Mucosa of gallbladder (tissue), 1 donor: ENCODE results near the gene HIVEP2. TPM values are rescaled to one million over a fixed set of nuclear protein-coding genes. Genes with fewer than 3 reads are reported as not detected.

ENCODE experiments used
- DNase-seq: peaks from one replicate; pipeline ENCODE4 v3.0.0-alpha.2; 2020; ENCODE audit warnings: low spot score
- total RNA-seq: library from RNA; stranded (reverse); gene quantifications from one replicate; pipeline ENCODE4 v1.2.1, GENCODE V29; 2021
- donor health status: DM: no; HTN: no; CAD: no.

Gene HIVEP2
- total RNA-seq, 1 donor from 2014 or later: 16.5 TPM

DNA sequence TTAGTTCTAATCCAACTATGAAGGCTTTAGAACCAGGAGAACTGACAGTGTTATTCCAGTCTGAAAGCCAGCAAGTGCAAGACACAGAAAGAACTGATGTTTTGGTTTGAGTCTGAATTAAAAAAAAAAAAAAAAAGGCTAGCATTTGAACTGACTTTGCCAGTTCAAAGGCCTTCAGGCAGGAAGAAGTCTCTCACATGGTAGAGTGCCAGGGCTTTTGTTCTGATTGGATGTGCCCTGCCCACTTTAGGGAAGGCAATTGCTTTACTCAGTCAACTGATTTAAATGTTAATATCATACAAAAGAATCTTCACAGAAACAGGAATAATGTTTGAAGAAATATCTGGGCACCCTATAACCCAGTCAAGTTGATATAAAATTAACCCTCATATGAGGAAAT, 212.2 kb downstream of the HIVEP2 start:
- no peak for DNase-seq

- DNase-seq: no peak
Observed at GRCh38 chr6:142731611-142732010, 213.4 kb downstream of the HIVEP2 start.

DNA sequence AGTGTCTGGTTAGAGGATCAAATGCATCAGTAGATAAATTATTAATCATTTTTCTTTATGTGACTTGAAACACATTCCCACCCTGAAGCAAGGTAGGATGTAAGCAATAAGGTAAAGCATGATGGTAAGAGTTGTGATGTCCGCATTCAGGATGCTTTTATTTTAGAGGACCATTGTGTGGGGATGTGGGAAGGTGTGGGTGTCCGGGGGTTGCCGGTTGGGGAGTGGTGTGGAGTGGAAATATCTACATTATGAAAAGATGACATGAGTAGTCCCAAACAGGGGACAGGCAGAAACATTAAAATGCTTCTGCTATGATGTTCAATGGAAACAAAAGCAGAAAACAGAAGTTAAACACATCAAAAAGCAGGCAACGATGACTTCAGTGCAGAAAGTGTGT, 215.4 kb downstream of the HIVEP2 start:
- DNase-seq: no peak

- no peak for DNase-seq
Observed at GRCh38 chr6:142728910-142729481, 216.0 kb downstream of the HIVEP2 start.

DNA sequence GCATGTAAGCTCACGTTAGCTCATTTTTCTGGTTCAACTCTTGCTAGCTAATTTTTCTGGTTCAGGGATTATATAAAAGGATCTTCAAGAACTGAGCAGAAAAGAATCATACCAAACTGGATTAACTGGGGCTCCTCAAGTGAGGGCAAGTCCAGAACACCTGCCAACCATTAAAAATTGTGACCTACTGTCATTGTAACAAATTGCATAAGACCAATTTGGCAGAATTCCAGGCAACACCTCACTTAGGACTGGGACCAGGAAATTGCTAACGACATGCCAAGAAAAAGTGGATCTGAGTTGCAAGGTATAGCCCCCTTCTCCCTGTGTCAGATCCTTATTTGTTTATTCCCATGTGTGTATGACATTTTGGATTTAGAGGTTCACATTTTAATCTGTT, 216.6 kb downstream of the HIVEP2 start:
- peak; percentile 45 for DNase-seq

GRCh38 chr6:142726616-142727015, 218.4 kb downstream of the HIVEP2 start:
- DNase-seq: no peak

GRCh38 chr6:142725024-142725770, 219.8 kb downstream of the HIVEP2 start:
- DNase-seq: no peak

GRCh38 chr6:142722841-142723240, 222.1 kb downstream of the HIVEP2 start:
- DNase-seq: no peak

- DNase-seq: no peak
Observed at GRCh38 chr6:142722012-142722411, 223.0 kb downstream of the HIVEP2 start.

GRCh38 chr6:142721215-142721920, 223.6 kb downstream of the HIVEP2 start:
- DNase-seq: no peak

DNA sequence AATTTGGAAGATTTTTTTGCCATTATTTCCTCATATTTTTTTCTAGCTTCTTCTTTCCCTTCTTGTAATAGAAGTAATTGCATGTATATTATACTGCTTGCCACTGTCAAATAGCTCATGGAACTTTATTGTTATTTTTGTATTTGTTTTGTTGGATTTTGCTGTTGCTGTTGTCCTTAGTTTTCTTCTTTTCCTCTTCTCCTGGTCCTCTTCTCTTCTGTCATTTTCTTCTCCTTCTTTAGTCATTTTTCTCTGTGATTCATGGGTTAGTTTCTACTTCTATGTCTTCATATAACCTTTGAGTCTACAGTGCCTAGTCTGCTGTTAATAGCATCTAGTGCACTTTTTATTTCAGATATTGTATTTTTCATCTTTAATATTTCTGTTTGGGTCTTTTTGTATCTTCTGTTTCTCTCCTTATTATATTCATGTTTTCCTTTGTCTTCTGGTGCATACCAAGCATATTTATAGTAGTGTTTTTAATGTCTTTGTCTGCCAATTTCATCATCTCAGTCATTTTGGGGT, 226.2 kb downstream of the HIVEP2 start:
- DNase-seq: no peak

- no peak for DNase-seq
Observed at GRCh38 chr6:142716097-142716496, 228.9 kb downstream of the HIVEP2 start.

GRCh38 chr6:142714951-142715785, 229.8 kb downstream of the HIVEP2 start:
- DNase-seq: no peak

DNA sequence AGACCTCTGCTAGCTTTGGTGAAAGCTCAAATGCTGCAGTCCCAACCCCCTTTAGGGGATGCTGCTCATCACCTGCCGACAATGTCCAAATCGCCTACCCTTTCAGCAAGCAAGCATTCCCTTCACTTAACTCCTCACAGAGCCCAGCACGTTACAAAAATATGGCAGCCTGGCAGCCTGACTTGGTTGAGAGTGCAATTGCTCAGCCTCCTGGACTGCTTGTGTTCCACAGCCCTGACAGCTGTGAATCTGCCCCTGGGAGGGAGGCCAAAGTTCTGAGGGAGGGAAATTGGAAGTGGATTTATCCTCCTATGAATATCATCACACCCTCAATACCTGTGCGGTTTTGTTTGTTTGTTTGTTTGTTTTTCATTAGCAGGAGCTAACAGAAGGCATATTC, 231.0 kb downstream of the HIVEP2 start:
- DNase-seq: no peak

DNA sequence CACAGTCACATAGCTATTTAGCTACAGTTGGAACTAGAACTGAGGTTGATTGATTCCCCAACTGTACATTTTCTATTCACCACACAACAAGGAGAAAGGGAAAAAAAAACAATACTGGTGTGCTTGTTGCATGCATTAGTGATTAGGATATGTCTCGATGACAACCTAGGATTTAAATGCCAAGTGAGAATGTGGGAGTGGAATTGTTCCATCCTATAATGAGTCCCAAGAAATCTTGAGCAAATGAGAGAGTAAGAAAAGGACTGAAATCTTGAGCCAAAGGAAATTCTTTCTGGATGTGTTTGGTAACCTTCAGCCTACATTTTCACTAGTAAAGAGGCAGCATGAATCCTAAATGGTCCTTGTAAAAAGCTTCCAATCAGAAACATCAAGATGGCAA, 232.7 kb downstream of the HIVEP2 start:
- DNase-seq: no peak

GRCh38 chr6:142708651-142709050, 236.3 kb downstream of the HIVEP2 start:
- no peak for DNase-seq

DNA sequence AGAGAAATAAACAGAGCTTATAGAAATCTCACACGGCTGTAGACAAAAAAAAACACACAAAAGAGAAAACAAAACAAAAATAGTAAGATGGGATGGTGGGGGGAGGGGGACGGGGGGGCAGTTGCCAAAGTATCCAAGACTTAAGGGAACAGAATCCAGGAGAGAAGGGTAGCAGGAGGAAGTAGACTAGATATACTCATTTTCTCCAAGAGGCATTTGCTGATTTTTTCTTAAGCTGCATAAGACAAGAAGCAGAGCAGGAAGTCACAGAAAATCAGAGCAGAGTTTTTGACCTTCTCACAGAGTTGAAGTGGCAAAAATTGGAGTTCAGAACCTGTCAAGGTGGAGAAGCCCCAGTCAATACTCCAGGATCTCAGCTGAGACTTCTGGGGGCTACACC, 237.7 kb downstream of the HIVEP2 start:
- DNase-seq: no peak

- no peak for DNase-seq
Observed at GRCh38 chr6:142706210-142706609, 238.8 kb downstream of the HIVEP2 start.

GRCh38 chr6:142705054-142705453, 239.9 kb downstream of the HIVEP2 start:
- no peak for DNase-seq

- DNase-seq: peak; percentile 27
Observed at GRCh38 chr6:142702501-142703460, 242.2 kb downstream of the HIVEP2 start.
